OCI-LY3 (cell line): Measurements from ENCODE around the gene TPO.
"Not testable (repeated sequence)": the region's sequence is repeated elsewhere in the genome, so short reads cannot be mapped to it uniquely, and the experiment has no call there.

Experiments
- H2AFZ ChIP-seq: fragments of 200-600, 300-600 bp; shearing (Covaris generic); 2 replicates; pipeline ENCODE4 v1.6.0; 2014; ENCODE audit warnings: antibody characterized with exemption, low read depth, low read length
- H3K27ac ChIP-seq: fragments of 200-600, 300-600 bp; sonication (generic); 2 replicates; pipeline ENCODE4 v1.5.1; 2014; ENCODE audit warnings: mild to moderate bottlenecking, low read length, moderate library complexity, mixed read lengths
- H3K27me3 ChIP-seq: fragments of 200-600, 300-600 bp; sonication (generic); 2 replicates; pipeline ENCODE4 v1.6.1; 2014; ENCODE audit warnings: low read depth, low read length, mixed read lengths
- H3K36me3 ChIP-seq: fragments of 200-600, 300-600 bp; sonication (generic); replicated peaks from 2 replicates; pipeline ENCODE3; 2014; ENCODE audit warnings: low read depth, low read length, mixed read lengths
- H3K4me1 ChIP-seq: fragments of 300-600, 200-600 bp; sonication (generic); 2 replicates; pipeline ENCODE4 v1.6.1; 2014; ENCODE audit warnings: low read length, mixed read lengths
- H3K4me2 ChIP-seq: fragments of 200-600, 300-600 bp; sonication (generic); 2 replicates; pipeline ENCODE4 v1.6.1; 2014; ENCODE audit warnings: low read length, mixed read lengths
- H3K4me3 ChIP-seq: fragments of 300-600, 200-600 bp; sonication (generic); 2 replicates; pipeline ENCODE4 v1.5.1; 2014; ENCODE audit warnings: antibody characterized with exemption, mild to moderate bottlenecking, low read length, moderate library complexity
- H3K79me2 ChIP-seq: fragments of 300-600, 200-600 bp; shearing (Covaris generic); 2 replicates; pipeline ENCODE4 v1.6.1; 2014; ENCODE audit warnings: mild to moderate bottlenecking, low read length, mixed read lengths
- H3K9ac ChIP-seq: fragments of 300-600, 200-600 bp; shearing (Covaris generic); 2 replicates; pipeline ENCODE4 v1.6.0; 2014; ENCODE audit warnings: mild to moderate bottlenecking, low read length, moderate library complexity
- H3K9me3 ChIP-seq: fragments of 200-600, 300-600 bp; shearing (Covaris generic); 2 replicates; pipeline ENCODE4 v1.6.1; 2014; ENCODE audit warnings: low read length, mixed read lengths; ENCODE audit not compliant: insufficient read depth
- H4K20me1 ChIP-seq: fragments of 200-600, 300-600 bp; sonication (generic); 2 replicates; pipeline ENCODE4 v1.6.1; 2016; ENCODE audit warnings: low read length, mixed read lengths; ENCODE audit not compliant: insufficient read depth
- CTCF ChIP-seq: fragments of 200-600, 300-600 bp; sonication (generic); IDR thresholded peaks from 2 replicates; pipeline ENCODE4 v1.5.1; 2014; ENCODE audit warnings: antibody characterized with exemption, low read length, low read depth
- EZH2phosphoT487 ChIP-seq: fragments of 200-600 bp; shearing (Covaris generic); IDR thresholded peaks from 2 replicates; pipeline ENCODE4 v1.6.1; 2018; ENCODE audit warnings: antibody characterized with exemption, mixed run types, low read depth

Gene TPO

GRCh38 chr2:1375794-1376193, 37.5 kb upstream of the TPO start:
- Histone ChIP-seq H3K4me2 (no peak overlapping the region), H4K20me1 (no peaks in the 10 kb centered on the region), H3K9ac (no peak overlapping the region), H3K36me3 (no peaks in the 10 kb centered on the region), H3K79me2 (no peaks in the 10 kb centered on the region), H3K4me1 (no peaks in the 10 kb centered on the region), H3K4me3 (no peak overlapping the region), H2AFZ (no peak overlapping the region), H3K27ac (no peak overlapping the region), H3K27me3 (peaks cover 20% of the 10 kb centered on the region), H3K9me3 (no peaks in the 10 kb centered on the region)
- TF ChIP-seq EZH2phosphoT487 (no peak), CTCF (no peak)

GRCh38 chr2:1377473-1377872, 35.8 kb upstream of the TPO start:
- Histone ChIP-seq H3K4me3 (no peak overlapping the region), H3K4me1 (no peaks in the 10 kb centered on the region), H3K4me2 (no peak overlapping the region), H3K79me2 (no peaks in the 10 kb centered on the region), H3K27ac (no peak overlapping the region), H3K36me3 (no peaks in the 10 kb centered on the region), H3K9ac (no peak overlapping the region), H3K27me3 (peaks cover 10% of the 10 kb centered on the region; the same call in 1 of the 2 replicates), H3K9me3 (no peaks in the 10 kb centered on the region), H2AFZ (no peak overlapping the region), H4K20me1 (no peaks in the 10 kb centered on the region)
- TF ChIP-seq EZH2phosphoT487 (no peak), CTCF (no peak)

- H3K27me3 ChIP-seq = peaks cover 3% of the 10 kb centered on the region; the same call in 1 of the 2 replicates
- H3K4me3 ChIP-seq = no peak overlapping the region
- H3K36me3 ChIP-seq = no peaks in the 10 kb centered on the region
- H3K4me1 ChIP-seq = no peaks in the 10 kb centered on the region
- no peak overlapping the region for H3K4me2 ChIP-seq
- no peaks in the 10 kb centered on the region for H4K20me1 ChIP-seq
- TF ChIP-seq EZH2phosphoT487 = no peak
- TF ChIP-seq CTCF = no peak
- no peak overlapping the region for H3K27ac ChIP-seq
- H2AFZ ChIP-seq = no peak overlapping the region
- no peaks in the 10 kb centered on the region for H3K79me2 ChIP-seq
- no peaks in the 10 kb centered on the region for H3K9me3 ChIP-seq
- no peak overlapping the region for H3K9ac ChIP-seq
Observed at GRCh38 chr2:1378456-1379150, 34.7 kb upstream of the TPO start.

- Histone ChIP-seq H3K36me3 (no peaks in the 10 kb centered on the region), H2AFZ (no peak overlapping the region), H3K27ac (no peak overlapping the region), H3K4me3 (no peak overlapping the region), H3K27me3 (no peaks in the 10 kb centered on the region), H3K9me3 (no peaks in the 10 kb centered on the region), H3K9ac (no peak overlapping the region), H3K4me2 (no peak overlapping the region), H3K79me2 (no peaks in the 10 kb centered on the region), H4K20me1 (no peaks in the 10 kb centered on the region), H3K4me1 (no peaks in the 10 kb centered on the region)
- no peak for TF ChIP-seq CTCF
- no peak for TF ChIP-seq EZH2phosphoT487
Observed at GRCh38 chr2:1381644-1382043, 31.6 kb upstream of the TPO start.

- H2AFZ ChIP-seq, H3K4me2 ChIP-seq, H3K9ac ChIP-seq: not testable (repeated sequence)
Observed at GRCh38 chr2:1387954-1388725, 25.1 kb upstream of the TPO start.

GRCh38 chr2:1390118-1390517, 23.1 kb upstream of the TPO start:
- H3K4me1 ChIP-seq, H3K36me3 ChIP-seq, H3K9me3 ChIP-seq, H3K79me2 ChIP-seq, H2AFZ ChIP-seq, H3K27me3 ChIP-seq, H3K4me2 ChIP-seq, H3K27ac ChIP-seq, H3K4me3 ChIP-seq, H4K20me1 ChIP-seq, H3K9ac ChIP-seq: not testable (repeated sequence)

More at GRCh38 chr2:1387954-1388725, 25.1 kb upstream of the TPO start:
- H3K36me3 ChIP-seq, H3K27me3 ChIP-seq, H3K27ac ChIP-seq, H3K4me1 ChIP-seq, H3K4me3 ChIP-seq, H3K79me2 ChIP-seq, H4K20me1 ChIP-seq, H3K9me3 ChIP-seq: not testable (repeated sequence)
